ENCODE data around the gene LAMC3. TPM values are rescaled to one million over a fixed set of nuclear protein-coding genes. Genes with fewer than 3 reads are reported as not detected.

The LAMC3 gene
- not detected in 2 replicates for total RNA-seq (2014; rRNA removed; shearing (Covaris generic); ENCODE audit: low replicate concordance)

DNA sequence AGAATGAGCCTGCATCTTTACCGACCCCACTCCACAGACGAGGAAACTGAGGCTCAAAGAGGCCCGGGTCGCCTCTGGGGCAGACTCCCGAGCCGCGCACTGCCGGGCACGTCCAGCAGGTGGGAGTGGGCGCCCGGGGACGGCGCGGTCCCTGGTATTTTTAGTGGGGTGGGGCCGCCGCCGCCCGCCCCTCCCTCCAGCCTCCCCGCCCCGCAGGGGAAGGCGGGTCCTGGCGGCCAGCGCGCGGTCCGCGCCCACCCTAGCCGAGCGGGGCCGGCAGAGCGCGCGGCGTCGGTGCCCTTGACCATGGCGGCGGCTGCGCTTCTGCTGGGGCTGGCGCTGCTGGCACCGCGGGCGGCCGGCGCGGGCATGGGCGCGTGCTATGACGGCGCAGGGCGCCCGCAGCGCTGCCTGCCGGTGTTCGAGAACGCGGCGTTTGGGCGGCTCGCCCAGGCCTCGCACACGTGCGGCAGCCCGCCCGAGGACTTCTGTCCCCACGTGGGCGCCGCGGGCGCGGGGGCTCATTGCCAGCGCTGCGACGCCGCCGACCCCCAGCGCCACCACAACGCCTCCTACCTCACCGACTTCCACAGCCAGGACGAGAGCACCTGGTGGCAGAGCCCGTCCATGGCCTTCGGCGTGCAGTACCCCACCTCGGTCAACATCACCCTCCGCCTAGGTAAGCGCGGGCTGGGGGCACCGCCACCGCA lies at the start of gene LAMC3:
TSS of gene LAMC3 (plus strand) at position 266 of the 710 bp plus-strand sequence. CDS start at position 307, 41 bp downstream.
- DNase-seq = no peak
- H4K20me1 ChIP-seq (ENCODE audit: insufficient read depth, low read depth, low read length) = no peaks in the 10 kb centered on the region
- no peaks in the 10 kb centered on the region for H3K4me1 ChIP-seq (ENCODE audit: low read length)
- no peaks in the 10 kb centered on the region for H3K79me2 ChIP-seq (ENCODE audit: low read length)
- no peak within 1 kb of the TSS for H3K4me2 ChIP-seq (ENCODE audit: low read depth, low read length, poor library complexity, severe bottlenecking)
- no peak within 1 kb of the TSS for H3K27ac ChIP-seq (ENCODE audit: low read length)
- no peaks in the 10 kb centered on the region for H3K9me2 ChIP-seq (replicated peaks; ENCODE audit: insufficient read depth, low read length)
- H3K27me3 ChIP-seq (ENCODE audit: low read length) = no peaks in the 10 kb centered on the region
- H3K9me3 ChIP-seq (ENCODE audit: low read length) = no peaks in the 10 kb centered on the region
- no peak within 1 kb of the TSS for H3K9ac ChIP-seq (ENCODE audit: low read length)
- H2AFZ ChIP-seq (ENCODE audit: low read length) = no peak within 1 kb of the TSS
- no peaks in the 10 kb centered on the region for H3K36me3 ChIP-seq (ENCODE audit: insufficient read depth, low read length)
- H3K4me3 ChIP-seq (ENCODE audit: low read length) = no peak within 1 kb of the TSS

DNA sequence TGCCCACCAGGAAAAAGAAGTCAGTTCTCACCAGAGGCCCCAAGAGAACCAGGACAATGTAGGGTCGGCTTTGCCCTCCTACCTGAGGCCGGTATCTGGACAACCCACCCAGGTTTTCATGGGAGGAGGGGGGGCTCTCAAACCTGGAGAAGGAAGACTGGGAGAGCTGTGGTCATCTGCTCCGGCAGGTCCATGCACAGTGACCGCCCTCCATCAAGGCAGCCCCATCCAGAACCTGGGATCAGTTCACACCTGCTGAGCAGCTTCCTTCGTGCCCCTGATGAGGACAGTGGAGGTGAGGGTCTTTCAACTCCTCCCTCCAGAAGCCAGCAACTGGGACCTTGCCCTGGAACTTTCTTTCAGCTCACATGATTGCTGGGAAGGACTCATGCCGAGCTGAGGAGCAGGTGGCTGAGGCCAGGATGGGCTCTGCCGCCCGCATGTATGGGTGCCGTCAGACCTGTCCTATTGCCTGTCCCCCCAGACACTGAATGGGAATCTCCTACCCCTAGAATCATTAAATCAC lies 49.1 kb upstream of the LAMC3 start:
- Histone ChIP-seq H3K27ac (ENCODE audit: low read length) (no peak overlapping the region), H3K4me3 (ENCODE audit: low read length) (no peak overlapping the region), H4K20me1 (ENCODE audit: insufficient read depth, low read depth, low read length) (no peaks in the 10 kb centered on the region), H3K9ac (ENCODE audit: low read length) (no peak overlapping the region), H2AFZ (ENCODE audit: low read length) (no peak overlapping the region), H3K4me2 (ENCODE audit: low read depth, low read length, poor library complexity, severe bottlenecking) (no peak overlapping the region), H3K9me3 (ENCODE audit: low read length) (peaks cover 36% of the 10 kb centered on the region; the same call in 1 of the 2 replicates), H3K4me1 (ENCODE audit: low read length) (no peaks in the 10 kb centered on the region), H3K36me3 (ENCODE audit: insufficient read depth, low read length) (no peaks in the 10 kb centered on the region; the same call in 1 of the 2 replicates), H3K79me2 (ENCODE audit: low read length) (no peaks in the 10 kb centered on the region), H3K27me3 (ENCODE audit: low read length) (no peaks in the 10 kb centered on the region), H3K9me2 (replicated peaks; ENCODE audit: insufficient read depth, low read length) (no peaks in the 10 kb centered on the region)
- no peak for DNase-seq

DNA sequence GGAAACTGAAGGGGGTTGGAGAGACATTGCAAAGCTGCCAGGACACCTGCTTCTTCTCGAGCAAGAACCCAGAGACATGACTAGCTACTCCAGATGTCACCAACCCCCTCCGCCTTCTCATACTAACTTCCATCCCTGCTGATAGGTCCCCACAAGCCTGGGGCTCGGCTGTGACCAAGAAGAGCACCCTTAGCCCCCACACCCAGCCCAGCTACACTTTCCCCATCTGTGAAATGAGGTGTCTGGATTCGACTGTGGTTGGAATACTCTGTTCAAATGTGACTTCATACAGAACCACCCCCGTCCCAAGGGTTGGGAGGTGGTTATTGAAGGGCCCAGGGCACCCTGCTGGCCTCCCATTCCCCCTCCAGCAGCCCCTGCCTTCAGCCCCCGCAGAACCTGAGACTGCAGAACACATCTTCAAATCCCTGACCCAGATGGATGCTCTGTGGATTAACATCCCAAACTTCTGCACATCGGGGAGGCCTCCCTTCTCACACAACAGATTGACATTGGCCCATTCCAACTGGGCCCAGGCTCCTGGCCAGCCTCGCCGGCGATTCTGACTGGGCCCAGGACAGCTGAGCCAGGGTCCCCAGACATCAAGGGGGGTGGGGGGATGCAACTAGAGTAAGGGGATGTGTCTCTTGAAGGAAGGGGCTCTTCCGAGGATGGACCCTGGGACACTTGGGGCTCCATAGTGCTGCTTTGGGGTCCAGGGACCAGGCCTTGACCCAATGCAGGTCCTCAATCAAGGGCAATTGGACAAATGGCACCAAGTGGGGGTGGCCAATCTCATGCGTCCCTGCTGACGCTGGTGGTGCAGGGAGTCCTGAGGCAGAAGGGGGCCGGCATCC lies 48.2 kb upstream of the LAMC3 start:
- H4K20me1 ChIP-seq (ENCODE audit: insufficient read depth, low read depth, low read length) = no peaks in the 10 kb centered on the region
- no peak for DNase-seq
- H3K4me1 ChIP-seq (ENCODE audit: low read length) = no peaks in the 10 kb centered on the region
- no peaks in the 10 kb centered on the region for H3K79me2 ChIP-seq (ENCODE audit: low read length)
- H3K27ac ChIP-seq (ENCODE audit: low read length) = no peak overlapping the region
- no peak overlapping the region for H3K4me2 ChIP-seq (ENCODE audit: low read depth, low read length, poor library complexity, severe bottlenecking)
- no peak overlapping the region for H3K4me3 ChIP-seq (ENCODE audit: low read length)
- no peak overlapping the region for H2AFZ ChIP-seq (ENCODE audit: low read length)
- H3K9me2 ChIP-seq (replicated peaks; ENCODE audit: insufficient read depth, low read length) = no peaks in the 10 kb centered on the region
- H3K9ac ChIP-seq (ENCODE audit: low read length) = no peak overlapping the region
- H3K27me3 ChIP-seq (ENCODE audit: low read length) = no peaks in the 10 kb centered on the region
- H3K9me3 ChIP-seq (ENCODE audit: low read length) = peaks cover 34% of the 10 kb centered on the region; the same call in 1 of the 2 replicates
- no peaks in the 10 kb centered on the region for H3K36me3 ChIP-seq (ENCODE audit: insufficient read depth, low read length)

DNA sequence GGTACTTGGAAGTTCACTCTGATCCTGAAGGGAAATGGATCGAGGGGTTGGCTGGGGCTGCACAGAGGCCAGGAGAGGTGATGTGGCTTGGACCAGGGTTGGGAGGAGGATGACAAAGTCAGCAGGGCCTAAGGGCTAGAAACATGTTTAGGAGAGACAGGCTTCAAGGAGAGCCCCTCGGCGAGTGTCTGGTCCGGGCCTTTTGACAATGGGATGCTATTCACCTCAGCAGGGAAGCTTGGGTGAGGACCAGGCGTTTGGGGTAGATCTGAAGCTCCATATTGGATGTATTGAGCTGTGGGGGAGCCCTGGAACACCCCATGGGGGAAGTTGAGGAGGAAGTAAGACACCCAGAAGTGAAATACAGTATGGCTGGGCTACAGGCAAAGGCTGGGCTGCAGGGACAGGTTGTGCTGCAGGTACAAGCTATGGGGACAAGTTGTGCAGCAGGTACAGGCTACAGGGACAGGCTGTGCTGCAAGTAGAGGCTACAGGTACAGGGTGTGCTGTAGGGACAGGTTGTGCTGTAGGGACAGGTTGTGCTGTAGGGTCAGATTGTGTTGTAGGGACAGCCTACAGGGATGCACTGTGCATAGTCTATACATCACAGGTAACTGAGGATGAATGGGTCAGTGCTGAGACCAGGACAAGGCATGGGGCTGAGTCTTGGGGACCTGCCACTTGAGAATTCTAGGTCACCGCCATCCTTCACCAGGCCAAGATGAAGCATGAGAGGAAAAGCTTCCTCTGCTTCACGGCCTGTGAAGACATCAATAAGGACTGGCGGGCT lies 47.3 kb upstream of the LAMC3 start:
- H3K4me2 ChIP-seq (ENCODE audit: low read depth, low read length, poor library complexity, severe bottlenecking) = no peak overlapping the region
- DNase-seq = no peak
- no peaks in the 10 kb centered on the region for H3K36me3 ChIP-seq (ENCODE audit: insufficient read depth, low read length)
- no peak overlapping the region for H2AFZ ChIP-seq (ENCODE audit: low read length)
- H3K79me2 ChIP-seq (ENCODE audit: low read length) = no peaks in the 10 kb centered on the region
- no peak overlapping the region for H3K4me3 ChIP-seq (ENCODE audit: low read length)
- H4K20me1 ChIP-seq (ENCODE audit: insufficient read depth, low read depth, low read length) = no peaks in the 10 kb centered on the region
- peaks cover 25% of the 10 kb centered on the region; the same call in 1 of the 2 replicates for H3K9me3 ChIP-seq (ENCODE audit: low read length)
- no peaks in the 10 kb centered on the region for H3K27me3 ChIP-seq (ENCODE audit: low read length)
- H3K9ac ChIP-seq (ENCODE audit: low read length) = no peak overlapping the region
- no peaks in the 10 kb centered on the region for H3K4me1 ChIP-seq (ENCODE audit: low read length)
- no peak overlapping the region for H3K27ac ChIP-seq (ENCODE audit: low read length)
- no peaks in the 10 kb centered on the region for H3K9me2 ChIP-seq (replicated peaks; ENCODE audit: insufficient read depth, low read length)

DNA sequence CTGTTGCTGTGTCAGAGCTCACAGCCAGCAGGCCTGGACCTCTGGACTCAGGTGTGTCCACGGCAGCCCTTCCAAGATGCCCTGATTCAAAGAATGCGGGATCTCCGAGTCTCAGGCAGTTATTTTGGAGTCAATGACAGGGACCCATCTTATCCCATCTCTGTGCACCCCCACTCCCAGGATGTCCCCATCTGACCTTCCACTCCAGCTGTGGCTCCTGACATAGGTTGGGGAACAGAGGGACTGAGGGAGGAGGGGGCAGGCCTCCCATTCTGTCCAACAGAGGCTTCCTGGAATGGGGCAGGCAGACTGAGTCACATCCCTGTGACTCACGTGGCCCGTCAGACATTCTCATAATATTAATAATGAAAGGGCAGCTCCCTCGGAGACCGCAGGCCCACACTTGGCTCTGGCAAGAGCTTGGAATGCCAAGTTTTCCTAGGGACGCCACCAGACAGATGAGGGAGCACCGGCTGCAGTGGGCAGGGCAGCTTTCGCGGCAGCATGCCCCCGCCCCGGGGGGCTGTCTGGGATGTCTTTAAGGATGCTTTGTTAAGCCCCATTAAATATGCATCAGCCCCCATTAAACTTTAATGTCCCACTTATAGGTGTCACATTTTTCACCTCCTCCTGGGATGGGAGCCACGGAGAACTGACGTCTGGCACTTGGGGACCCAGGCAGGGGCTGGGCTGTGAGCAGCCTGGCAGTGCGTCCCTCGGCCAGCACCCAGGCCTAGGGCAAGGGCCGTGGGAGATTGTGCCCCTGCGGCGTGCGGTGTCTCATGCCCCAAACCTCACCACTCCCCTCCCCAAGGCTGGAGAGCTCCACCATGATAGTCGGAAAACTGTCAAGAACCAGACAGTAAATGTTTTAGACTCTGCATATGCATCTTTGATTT lies 46.3 kb upstream of the LAMC3 start:
- Histone ChIP-seq H2AFZ (ENCODE audit: low read length) (no peak overlapping the region), H3K9me3 (ENCODE audit: low read length) (peaks cover 16% of the 10 kb centered on the region; the same call in 1 of the 2 replicates), H4K20me1 (ENCODE audit: insufficient read depth, low read depth, low read length) (no peaks in the 10 kb centered on the region), H3K4me3 (ENCODE audit: low read length) (no peak overlapping the region), H3K36me3 (ENCODE audit: insufficient read depth, low read length) (no peaks in the 10 kb centered on the region), H3K9me2 (replicated peaks; ENCODE audit: insufficient read depth, low read length) (no peaks in the 10 kb centered on the region), H3K4me2 (ENCODE audit: low read depth, low read length, poor library complexity, severe bottlenecking) (no peak overlapping the region), H3K4me1 (ENCODE audit: low read length) (no peaks in the 10 kb centered on the region), H3K27ac (ENCODE audit: low read length) (no peak overlapping the region), H3K9ac (ENCODE audit: low read length) (no peak overlapping the region), H3K27me3 (ENCODE audit: low read length) (no peaks in the 10 kb centered on the region), H3K79me2 (ENCODE audit: low read length) (no peaks in the 10 kb centered on the region)
- no peak for DNase-seq

DNA sequence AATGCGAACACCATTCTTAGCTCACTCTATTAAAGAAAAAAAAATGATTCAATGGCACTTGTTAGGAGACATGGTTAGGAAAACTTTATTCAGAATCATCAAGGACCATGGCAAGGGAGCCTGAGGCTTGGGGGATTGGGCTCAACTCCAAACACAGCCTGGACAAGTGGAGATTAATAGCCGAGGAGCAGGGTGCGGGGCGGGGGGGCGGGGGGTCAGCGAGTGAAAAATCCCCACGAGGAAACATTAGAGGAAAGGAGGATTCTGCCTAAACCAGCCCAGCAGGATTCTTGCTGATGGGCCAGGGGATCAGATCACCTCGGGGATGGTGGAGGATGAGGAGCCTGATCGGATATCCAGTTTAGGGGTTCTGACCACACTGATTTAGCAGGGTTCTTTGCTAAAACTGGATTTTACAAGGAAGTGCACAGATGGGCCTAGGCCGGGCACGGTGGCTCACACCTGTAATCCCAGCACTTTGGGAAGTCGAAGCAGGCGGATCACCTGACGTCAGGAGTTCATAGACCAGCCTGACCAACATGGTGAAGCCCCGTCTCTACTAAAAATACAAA lies 45.6 kb upstream of the LAMC3 start:
- Histone ChIP-seq H4K20me1 (ENCODE audit: insufficient read depth, low read depth, low read length) (no peaks in the 10 kb centered on the region), H3K79me2 (ENCODE audit: low read length) (no peaks in the 10 kb centered on the region), H3K4me2 (ENCODE audit: low read depth, low read length, poor library complexity, severe bottlenecking) (no peak overlapping the region), H3K9me3 (ENCODE audit: low read length) (peaks cover 10% of the 10 kb centered on the region; the same call in 1 of the 2 replicates), H2AFZ (ENCODE audit: low read length) (no peak overlapping the region), H3K4me1 (ENCODE audit: low read length) (no peaks in the 10 kb centered on the region), H3K27ac (ENCODE audit: low read length) (no peak overlapping the region), H3K4me3 (ENCODE audit: low read length) (no peak overlapping the region), H3K27me3 (ENCODE audit: low read length) (no peaks in the 10 kb centered on the region), H3K9ac (ENCODE audit: low read length) (no peak overlapping the region), H3K36me3 (ENCODE audit: insufficient read depth, low read length) (no peaks in the 10 kb centered on the region), H3K9me2 (replicated peaks; ENCODE audit: insufficient read depth, low read length) (no peaks in the 10 kb centered on the region)
- no peak for DNase-seq

DNA sequence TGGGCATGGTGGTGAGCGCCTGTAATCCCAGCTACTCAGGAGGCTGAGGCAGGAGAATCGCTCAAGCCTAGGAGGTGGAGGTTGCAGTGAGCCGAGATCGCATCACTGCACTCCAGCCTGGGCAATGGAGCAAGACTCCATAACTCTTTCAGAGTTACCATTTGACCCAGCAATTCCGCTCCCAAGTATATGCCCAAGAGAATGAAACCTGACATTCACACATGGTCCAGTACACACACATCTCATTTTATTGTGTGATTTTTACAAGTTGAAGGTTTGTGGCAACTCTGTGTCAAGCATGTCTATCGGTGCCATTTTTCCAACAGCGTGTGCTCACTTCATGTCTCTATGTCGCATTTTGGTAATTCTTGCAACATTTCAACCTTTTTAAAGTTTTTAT lies 45.1 kb upstream of the LAMC3 start:
- DNase-seq = no peak
- H3K79me2 ChIP-seq (ENCODE audit: low read length) = no peaks in the 10 kb centered on the region
- no peak overlapping the region for H3K9ac ChIP-seq (ENCODE audit: low read length)
- H3K27ac ChIP-seq (ENCODE audit: low read length) = no peak overlapping the region
- no peaks in the 10 kb centered on the region for H3K9me2 ChIP-seq (replicated peaks; ENCODE audit: insufficient read depth, low read length)
- no peaks in the 10 kb centered on the region for H3K4me1 ChIP-seq (ENCODE audit: low read length)
- H3K4me3 ChIP-seq (ENCODE audit: low read length) = no peak overlapping the region
- no peaks in the 10 kb centered on the region for H3K27me3 ChIP-seq (ENCODE audit: low read length)
- no peak overlapping the region for H3K4me2 ChIP-seq (ENCODE audit: low read depth, low read length, poor library complexity, severe bottlenecking)
- H4K20me1 ChIP-seq (ENCODE audit: insufficient read depth, low read depth, low read length) = no peaks in the 10 kb centered on the region
- no peaks in the 10 kb centered on the region for H3K36me3 ChIP-seq (ENCODE audit: insufficient read depth, low read length)
- H2AFZ ChIP-seq (ENCODE audit: low read length) = no peak overlapping the region
- H3K9me3 ChIP-seq (ENCODE audit: low read length) = peaks cover 6% of the 10 kb centered on the region; the same call in 1 of the 2 replicates

Measured in Karpas-422 (cell line).